ENCODE data around the gene SEC23B. TPM values are rescaled to one million over a fixed set of nuclear protein-coding genes. Genes with fewer than 3 reads are reported as not detected.

SEC23B gene
- total and polyA plus RNA-seq, 2 of the 13 experiments (the other 11 are each of a cell fraction or from before 2014, with no cell fraction given), result 114 to 120 TPM

DNA sequence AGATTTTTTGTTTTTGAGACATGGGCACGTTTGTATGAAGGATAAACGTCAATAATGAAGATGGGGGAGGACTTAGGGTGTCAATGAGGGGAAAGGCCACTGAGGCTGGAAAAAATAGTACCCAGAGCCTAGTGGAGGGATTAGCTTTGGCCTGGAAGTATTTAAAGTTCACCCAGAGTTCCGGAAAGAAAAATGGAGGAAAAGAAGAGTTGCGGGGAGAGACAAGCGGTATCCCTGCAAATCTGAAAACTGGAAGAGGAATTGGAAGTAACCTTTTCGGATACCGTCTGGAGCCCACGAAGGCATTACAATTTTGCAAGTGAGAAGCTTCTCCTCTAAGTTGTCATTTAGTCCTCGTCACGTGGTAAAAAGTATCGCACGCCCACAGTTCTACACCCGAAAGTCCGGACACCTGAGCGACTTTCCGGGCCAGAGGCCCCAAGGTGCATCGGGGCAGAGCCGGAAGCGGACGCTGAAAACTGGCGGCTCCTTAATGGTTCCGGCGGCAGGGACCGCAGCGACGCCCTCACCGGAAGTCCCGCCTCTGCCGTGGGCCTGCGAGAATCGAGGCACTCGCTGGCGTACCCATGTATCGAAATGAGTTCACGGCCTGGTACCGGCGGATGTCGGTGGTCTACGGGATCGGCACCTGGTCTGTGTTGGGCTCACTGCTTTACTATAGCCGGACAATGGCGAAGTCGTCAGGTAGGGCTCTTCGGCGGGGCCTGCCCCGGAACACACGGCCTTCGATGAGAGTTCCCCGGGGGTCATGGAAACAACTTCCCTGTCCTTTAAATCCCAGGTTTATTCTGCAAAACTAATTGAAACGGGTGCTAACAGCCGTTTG is 59.4 kb downstream of the SEC23B start, which contains the start of gene SMIM26 (continued):
- TF ChIP-seq, protein P1, sequence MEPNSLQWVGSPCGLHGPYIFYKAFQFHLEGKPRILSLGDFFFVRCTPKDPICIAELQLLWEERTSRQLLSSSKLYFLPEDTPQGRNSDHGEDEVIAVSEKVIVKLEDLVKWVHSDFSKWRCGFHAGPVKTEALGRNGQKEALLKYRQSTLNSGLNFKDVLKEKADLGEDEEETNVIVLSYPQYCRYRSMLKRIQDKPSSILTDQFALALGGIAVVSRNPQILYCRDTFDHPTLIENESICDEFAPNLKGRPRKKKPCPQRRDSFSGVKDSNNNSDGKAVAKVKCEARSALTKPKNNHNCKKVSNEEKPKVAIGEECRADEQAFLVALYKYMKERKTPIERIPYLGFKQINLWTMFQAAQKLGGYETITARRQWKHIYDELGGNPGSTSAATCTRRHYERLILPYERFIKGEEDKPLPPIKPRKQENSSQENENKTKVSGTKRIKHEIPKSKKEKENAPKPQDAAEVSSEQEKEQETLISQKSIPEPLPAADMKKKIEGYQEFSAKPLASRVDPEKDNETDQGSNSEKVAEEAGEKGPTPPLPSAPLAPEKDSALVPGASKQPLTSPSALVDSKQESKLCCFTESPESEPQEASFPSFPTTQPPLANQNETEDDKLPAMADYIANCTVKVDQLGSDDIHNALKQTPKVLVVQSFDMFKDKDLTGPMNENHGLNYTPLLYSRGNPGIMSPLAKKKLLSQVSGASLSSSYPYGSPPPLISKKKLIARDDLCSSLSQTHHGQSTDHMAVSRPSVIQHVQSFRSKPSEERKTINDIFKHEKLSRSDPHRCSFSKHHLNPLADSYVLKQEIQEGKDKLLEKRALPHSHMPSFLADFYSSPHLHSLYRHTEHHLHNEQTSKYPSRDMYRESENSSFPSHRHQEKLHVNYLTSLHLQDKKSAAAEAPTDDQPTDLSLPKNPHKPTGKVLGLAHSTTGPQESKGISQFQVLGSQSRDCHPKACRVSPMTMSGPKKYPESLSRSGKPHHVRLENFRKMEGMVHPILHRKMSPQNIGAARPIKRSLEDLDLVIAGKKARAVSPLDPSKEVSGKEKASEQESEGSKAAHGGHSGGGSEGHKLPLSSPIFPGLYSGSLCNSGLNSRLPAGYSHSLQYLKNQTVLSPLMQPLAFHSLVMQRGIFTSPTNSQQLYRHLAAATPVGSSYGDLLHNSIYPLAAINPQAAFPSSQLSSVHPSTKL (CRISPR knock-in tag; IDR thresholded peaks at IDR 0.05), result peak; percentile 85
- TF ChIP-seq, protein P2, sequence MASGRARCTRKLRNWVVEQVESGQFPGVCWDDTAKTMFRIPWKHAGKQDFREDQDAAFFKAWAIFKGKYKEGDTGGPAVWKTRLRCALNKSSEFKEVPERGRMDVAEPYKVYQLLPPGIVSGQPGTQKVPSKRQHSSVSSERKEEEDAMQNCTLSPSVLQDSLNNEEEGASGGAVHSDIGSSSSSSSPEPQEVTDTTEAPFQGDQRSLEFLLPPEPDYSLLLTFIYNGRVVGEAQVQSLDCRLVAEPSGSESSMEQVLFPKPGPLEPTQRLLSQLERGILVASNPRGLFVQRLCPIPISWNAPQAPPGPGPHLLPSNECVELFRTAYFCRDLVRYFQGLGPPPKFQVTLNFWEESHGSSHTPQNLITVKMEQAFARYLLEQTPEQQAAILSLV (CRISPR knock-in tag; IDR thresholded peaks at IDR 0.05; ENCODE audit: borderline replicate concordance), result peak; percentile 98
- TF ChIP-seq CBX2 (IDR thresholded peaks at IDR 0.05; ENCODE audit: low read depth, low read length) (no peak), CBX2 (CRISPR knock-in tag; IDR thresholded peaks at IDR 0.05; ENCODE audit: low read depth) (peak; percentile 82; the same call in 1 of the 2 replicates), KDM2A (CRISPR knock-in tag; IDR thresholded peaks at IDR 0.05; ENCODE audit: borderline replicate concordance, low read depth) (peak; percentile 100), ZNF552 (CRISPR knock-in tag; IDR thresholded peaks at IDR 0.05; ENCODE audit: borderline replicate concordance) (peak; percentile 60; the same call in 1 of the 2 replicates), BORCS8-MEF2B (CRISPR knock-in tag; IDR thresholded peaks at IDR 0.05) (peak; percentile 89), HDAC1 (CRISPR knock-in tag; IDR thresholded peaks at IDR 0.05) (peak; percentile 95), ZFP37 (CRISPR knock-in tag; IDR thresholded peaks at IDR 0.05; ENCODE audit: borderline replicate concordance) (peak; percentile 53; the same call in 1 of the 2 replicates), JARID2 (CRISPR knock-in tag; IDR thresholded peaks at IDR 0.05; ENCODE audit: insufficient replicate concordance) (peak; percentile 33), ZSCAN30 (CRISPR knock-in tag; IDR thresholded peaks at IDR 0.05) (no peak)
- TF ChIP-seq, protein P3, sequence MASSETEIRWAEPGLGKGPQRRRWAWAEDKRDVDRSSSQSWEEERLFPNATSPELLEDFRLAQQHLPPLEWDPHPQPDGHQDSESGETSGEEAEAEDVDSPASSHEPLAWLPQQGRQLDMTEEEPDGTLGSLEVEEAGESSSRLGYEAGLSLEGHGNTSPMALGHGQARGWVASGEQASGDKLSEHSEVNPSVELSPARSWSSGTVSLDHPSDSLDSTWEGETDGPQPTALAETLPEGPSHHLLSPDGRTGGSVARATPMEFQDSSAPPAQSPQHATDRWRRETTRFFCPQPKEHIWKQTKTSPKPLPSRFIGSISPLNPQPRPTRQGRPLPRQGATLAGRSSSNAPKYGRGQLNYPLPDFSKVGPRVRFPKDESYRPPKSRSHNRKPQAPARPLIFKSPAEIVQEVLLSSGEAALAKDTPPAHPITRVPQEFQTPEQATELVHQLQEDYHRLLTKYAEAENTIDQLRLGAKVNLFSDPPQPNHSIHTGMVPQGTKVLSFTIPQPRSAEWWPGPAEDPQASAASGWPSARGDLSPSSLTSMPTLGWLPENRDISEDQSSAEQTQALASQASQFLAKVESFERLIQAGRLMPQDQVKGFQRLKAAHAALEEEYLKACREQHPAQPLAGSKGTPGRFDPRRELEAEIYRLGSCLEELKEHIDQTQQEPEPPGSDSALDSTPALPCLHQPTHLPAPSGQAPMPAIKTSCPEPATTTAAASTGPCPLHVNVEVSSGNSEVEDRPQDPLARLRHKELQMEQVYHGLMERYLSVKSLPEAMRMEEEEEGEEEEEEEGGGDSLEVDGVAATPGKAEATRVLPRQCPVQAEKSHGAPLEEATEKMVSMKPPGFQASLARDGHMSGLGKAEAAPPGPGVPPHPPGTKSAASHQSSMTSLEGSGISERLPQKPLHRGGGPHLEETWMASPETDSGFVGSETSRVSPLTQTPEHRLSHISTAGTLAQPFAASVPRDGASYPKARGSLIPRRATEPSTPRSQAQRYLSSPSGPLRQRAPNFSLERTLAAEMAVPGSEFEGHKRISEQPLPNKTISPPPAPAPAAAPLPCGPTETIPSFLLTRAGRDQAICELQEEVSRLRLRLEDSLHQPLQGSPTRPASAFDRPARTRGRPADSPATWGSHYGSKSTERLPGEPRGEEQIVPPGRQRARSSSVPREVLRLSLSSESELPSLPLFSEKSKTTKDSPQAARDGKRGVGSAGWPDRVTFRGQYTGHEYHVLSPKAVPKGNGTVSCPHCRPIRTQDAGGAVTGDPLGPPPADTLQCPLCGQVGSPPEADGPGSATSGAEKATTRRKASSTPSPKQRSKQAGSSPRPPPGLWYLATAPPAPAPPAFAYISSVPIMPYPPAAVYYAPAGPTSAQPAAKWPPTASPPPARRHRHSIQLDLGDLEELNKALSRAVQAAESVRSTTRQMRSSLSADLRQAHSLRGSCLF (CRISPR knock-in tag; IDR thresholded peaks at IDR 0.05; ENCODE audit: borderline replicate concordance), result peak; percentile 10; the same call in 1 of the 2 replicates
- TF ChIP-seq, protein P4, sequence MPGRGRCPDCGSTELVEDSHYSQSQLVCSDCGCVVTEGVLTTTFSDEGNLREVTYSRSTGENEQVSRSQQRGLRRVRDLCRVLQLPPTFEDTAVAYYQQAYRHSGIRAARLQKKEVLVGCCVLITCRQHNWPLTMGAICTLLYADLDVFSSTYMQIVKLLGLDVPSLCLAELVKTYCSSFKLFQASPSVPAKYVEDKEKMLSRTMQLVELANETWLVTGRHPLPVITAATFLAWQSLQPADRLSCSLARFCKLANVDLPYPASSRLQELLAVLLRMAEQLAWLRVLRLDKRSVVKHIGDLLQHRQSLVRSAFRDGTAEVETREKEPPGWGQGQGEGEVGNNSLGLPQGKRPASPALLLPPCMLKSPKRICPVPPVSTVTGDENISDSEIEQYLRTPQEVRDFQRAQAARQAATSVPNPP (CRISPR knock-in tag; IDR thresholded peaks at IDR 0.05), result peak; percentile 42
- TF ChIP-seq, protein P5, sequence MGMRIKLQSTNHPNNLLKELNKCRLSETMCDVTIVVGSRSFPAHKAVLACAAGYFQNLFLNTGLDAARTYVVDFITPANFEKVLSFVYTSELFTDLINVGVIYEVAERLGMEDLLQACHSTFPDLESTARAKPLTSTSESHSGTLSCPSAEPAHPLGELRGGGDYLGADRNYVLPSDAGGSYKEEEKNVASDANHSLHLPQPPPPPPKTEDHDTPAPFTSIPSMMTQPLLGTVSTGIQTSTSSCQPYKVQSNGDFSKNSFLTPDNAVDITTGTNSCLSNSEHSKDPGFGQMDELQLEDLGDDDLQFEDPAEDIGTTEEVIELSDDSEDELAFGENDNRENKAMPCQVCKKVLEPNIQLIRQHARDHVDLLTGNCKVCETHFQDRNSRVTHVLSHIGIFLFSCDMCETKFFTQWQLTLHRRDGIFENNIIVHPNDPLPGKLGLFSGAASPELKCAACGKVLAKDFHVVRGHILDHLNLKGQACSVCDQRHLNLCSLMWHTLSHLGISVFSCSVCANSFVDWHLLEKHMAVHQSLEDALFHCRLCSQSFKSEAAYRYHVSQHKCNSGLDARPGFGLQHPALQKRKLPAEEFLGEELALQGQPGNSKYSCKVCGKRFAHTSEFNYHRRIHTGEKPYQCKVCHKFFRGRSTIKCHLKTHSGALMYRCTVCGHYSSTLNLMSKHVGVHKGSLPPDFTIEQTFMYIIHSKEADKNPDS (CRISPR knock-in tag; IDR thresholded peaks at IDR 0.05), result peak; percentile 90; the same call in 1 of the 2 replicates
